HepG2 (cell line): ENCODE results near the gene AHCY. TPM values are rescaled to one million over a fixed set of nuclear protein-coding genes. Genes with fewer than 3 reads are reported as not detected.

Experiments
- BCL6 ChIP-seq: IDR thresholded peaks from 2 replicates; pipeline ENCODE4 v1.6.1; 2016; ENCODE audit warnings: missing genetic modification reagents, missing compliant biosample characterization
- CHD4 ChIP-seq: fragments of 200-600 bp; sonication (generic); IDR thresholded peaks from 2 replicates; pipeline ENCODE4 v1.7.0; 2017; ENCODE audit warnings: mild to moderate bottlenecking, low read length, borderline replicate concordance
- CREM ChIP-seq, 2 experiments: sonication (generic) in 1 of 2; formaldehyde crosslinking in 1 of 2; IDR thresholded peaks; 2 replicates each; pipeline versions ENCODE4 v1.4.0 to v1.6.1; 2016 to 2020; ENCODE audit warnings: antibody characterized with exemption in 1 of 2, mild to moderate bottlenecking in 1 of 2, missing genetic modification reagents in 1 of 2
- FOSL2 ChIP-seq: sonication (generic); formaldehyde crosslinking; IDR thresholded peaks from 2 replicates; pipeline ENCODE4 v1.4.0; 2020; ENCODE audit warnings: missing genetic modification reagents
- FOXK1 ChIP-seq: sonication (generic); formaldehyde crosslinking; IDR thresholded peaks from 2 replicates; pipeline ENCODE4 v1.4.0; 2020; ENCODE audit warnings: low read depth, missing genetic modification reagents, borderline replicate concordance
- GATAD1 ChIP-seq: IDR thresholded peaks from 2 replicates; pipeline ENCODE4 v1.6.1; 2016; ENCODE audit warnings: missing genetic modification reagents, missing compliant biosample characterization
- HOXA3 ChIP-seq: sonication (generic); formaldehyde crosslinking; IDR thresholded peaks from 2 replicates; pipeline ENCODE4 v1.5.0; 2020; ENCODE audit warnings: missing genetic modification reagents
- MYNN ChIP-seq: sonication (generic); formaldehyde crosslinking; IDR thresholded peaks from 2 replicates; pipeline ENCODE4 v1.4.0; 2020; ENCODE audit warnings: mild to moderate bottlenecking, low read depth, missing genetic modification reagents
- SAFB2 ChIP-seq: sonication (generic); formaldehyde crosslinking; IDR thresholded peaks from 2 replicates; pipeline ENCODE4 v1.5.1; 2020; ENCODE audit warnings: missing genetic modification reagents, low read depth, mild to moderate bottlenecking, borderline replicate concordance
- SRSF9 ChIP-seq: fragments of 200-400 bp; formaldehyde crosslinking; IDR thresholded peaks from 2 replicates; pipeline ENCODE4 v1.6.1; 2018; ENCODE audit warnings: borderline replicate concordance, mild to moderate bottlenecking, low read depth, low read length; ENCODE audit not compliant: insufficient read depth, poor library complexity, severe bottlenecking
- TBP ChIP-seq: sonication (generic); formaldehyde crosslinking; IDR thresholded peaks from 2 replicates; pipeline ENCODE4 v1.5.0; 2020; ENCODE audit warnings: missing genetic modification reagents
- TEAD3 ChIP-seq: optimal IDR thresholded peaks from 2 replicates; pipeline ENCODE3; 2016; ENCODE audit warnings: borderline replicate concordance
- ZBTB20 ChIP-seq: sonication (generic); formaldehyde crosslinking; IDR thresholded peaks from 2 replicates; pipeline ENCODE4 v1.8.1; 2023; ENCODE audit warnings: missing genetic modification reagents, low read depth, mild to moderate bottlenecking, borderline replicate concordance
- ZBTB21 ChIP-seq: sonication (generic); formaldehyde crosslinking; IDR thresholded peaks from 2 replicates; pipeline ENCODE4 v1.4.0; 2020; ENCODE audit warnings: missing genetic modification reagents
- ZFP36L1 ChIP-seq: sonication (generic); formaldehyde crosslinking; IDR thresholded peaks from 2 replicates; pipeline ENCODE4 v1.8.0; 2022; ENCODE audit warnings: mild to moderate bottlenecking, missing genetic modification reagents, moderate library complexity
- ZNF235 ChIP-seq: sonication (generic); formaldehyde crosslinking; IDR thresholded peaks from 2 replicates; pipeline ENCODE4 v1.8.1; 2023; ENCODE audit warnings: mild to moderate bottlenecking, missing genetic modification reagents, borderline replicate concordance
- ZNF350 ChIP-seq: sonication (generic); formaldehyde crosslinking; IDR thresholded peaks from 2 replicates; pipeline ENCODE4 v1.4.0; 2020; ENCODE audit warnings: mild to moderate bottlenecking, low read depth, missing genetic modification reagents, borderline replicate concordance
- ZNF530 ChIP-seq: sonication (generic); formaldehyde crosslinking; IDR thresholded peaks from 2 replicates; pipeline ENCODE4 v1.5.0; 2020; ENCODE audit warnings: low read depth, mild to moderate bottlenecking, missing genetic modification reagents
- ZNF569 ChIP-seq: sonication (generic); formaldehyde crosslinking; IDR thresholded peaks from 2 replicates; pipeline ENCODE4 v1.5.0; 2020; ENCODE audit warnings: mild to moderate bottlenecking, missing genetic modification reagents, moderate library complexity, borderline replicate concordance
- ZNF644 ChIP-seq: IDR thresholded peaks from 2 replicates; pipeline ENCODE4 v1.6.1; 2016; ENCODE audit warnings: low read depth
- ZNF75D ChIP-seq: sonication (generic); formaldehyde crosslinking; IDR thresholded peaks from 2 replicates; pipeline ENCODE4 v1.8.1; 2023; ENCODE audit warnings: missing genetic modification reagents, mild to moderate bottlenecking, borderline replicate concordance
- polyA plus RNA-seq, 8 experiments: library from polyadenylated mRNA; depleted of rRNA in 3 of 8; stranded (reverse) in 7 of 8; unstranded in 1 of 8; fragments of >200 nt; fragmentation: Illumina TruSeq in 4 of 8; extraction: Trizol in 4 of 8; gene quantifications; 2 replicates each; pipeline versions ENCODE4 v1.2.1 to v1.2.3, GENCODE V29; 2011 to 2016; ENCODE audit warnings: low read depth in 4 of 8, missing spikeins in 1 of 8, mixed read lengths in 1 of 8; ENCODE audit not compliant: insufficient read depth in 1 of 8
- total RNA-seq, 5 experiments: library from RNA; depleted of rRNA; stranded (reverse); fragments of >200 nt; fragmentation: Illumina TruSeq; extraction: Trizol; gene quantifications; 2 replicates each; pipeline ENCODE4 v1.2.3, GENCODE V29; 2016; ENCODE audit warnings: low read depth in 1 of 5
- TF ChIP-seq, protein P1 (sequence below): sonication (generic); formaldehyde crosslinking; IDR thresholded peaks from 2 replicates; pipeline ENCODE4 v1.5.1; 2020; ENCODE audit warnings: missing genetic modification reagents, mild to moderate bottlenecking, borderline replicate concordance
- TF ChIP-seq, protein P2 (sequence below): sonication (generic); formaldehyde crosslinking; IDR thresholded peaks from 2 replicates; pipeline ENCODE4 v1.8.0; 2022; ENCODE audit warnings: mild to moderate bottlenecking, missing genetic modification reagents, moderate library complexity
- TF ChIP-seq, protein P3 (sequence below): sonication (generic); formaldehyde crosslinking; IDR thresholded peaks from 2 replicates; pipeline ENCODE4 v1.4.0; 2020; ENCODE audit warnings: missing genetic modification reagents
- TF ChIP-seq, protein P4 (sequence below): sonication (generic); formaldehyde crosslinking; IDR thresholded peaks from 2 replicates; pipeline ENCODE4 v1.4.0; 2020; ENCODE audit warnings: missing genetic modification reagents

AHCY gene
- total and polyA plus RNA-seq, 2 of the 13 experiments (the other 11 are each of a cell fraction or from before 2014, with no cell fraction given): 407 to 419 TPM

DNA sequence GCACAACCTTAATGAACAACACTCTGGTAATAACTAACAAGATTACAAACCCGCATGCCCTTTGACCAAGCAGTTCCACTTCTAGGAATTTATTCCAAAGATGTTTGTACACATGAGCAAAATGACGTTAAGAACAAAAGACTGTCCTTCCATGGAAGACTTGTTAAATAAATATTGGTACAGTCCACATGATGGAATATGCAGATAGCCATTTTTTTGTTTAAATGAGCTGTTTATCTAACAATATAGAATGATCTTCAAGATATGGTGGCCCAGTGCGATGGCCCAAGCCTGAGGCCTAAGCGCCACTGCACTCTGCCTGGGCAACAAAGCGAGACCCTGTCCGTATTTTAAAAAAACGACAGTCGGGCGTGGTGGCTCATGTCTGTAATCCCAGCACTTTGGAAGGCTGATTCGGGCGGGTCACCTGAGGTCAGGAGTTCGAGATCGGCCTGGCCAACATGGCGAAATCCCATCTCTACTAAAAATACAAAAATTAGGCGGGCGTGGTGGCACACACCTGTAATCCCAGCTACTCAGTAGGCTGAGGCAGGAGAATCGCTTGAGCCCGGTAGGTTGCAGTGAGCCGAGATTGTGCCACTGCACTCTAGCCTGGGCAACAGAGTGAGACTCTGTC is 7.4 kb upstream of the AHCY start (continued):
- no peak for TF ChIP-seq ZNF75D (CRISPR knock-in tag)
- no peak; the same call in 1 of the 2 replicates for TF ChIP-seq GATAD1
- TF ChIP-seq, protein P1, sequence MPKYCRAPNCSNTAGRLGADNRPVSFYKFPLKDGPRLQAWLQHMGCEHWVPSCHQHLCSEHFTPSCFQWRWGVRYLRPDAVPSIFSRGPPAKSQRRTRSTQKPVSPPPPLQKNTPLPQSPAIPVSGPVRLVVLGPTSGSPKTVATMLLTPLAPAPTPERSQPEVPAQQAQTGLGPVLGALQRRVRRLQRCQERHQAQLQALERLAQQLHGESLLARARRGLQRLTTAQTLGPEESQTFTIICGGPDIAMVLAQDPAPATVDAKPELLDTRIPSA: no peak
- TF ChIP-seq TEAD3: peak; percentile 37
- TF ChIP-seq SAFB2: no peak; the same call in 1 of the 2 replicates
- TF ChIP-seq ZBTB20 (CRISPR knock-in tag): peak; percentile 87; the same call in 1 of the 2 replicates
- peak; percentile 70; the same call in 1 of the 2 replicates for TF ChIP-seq HOXA3 (CRISPR knock-in tag)
- TF ChIP-seq FOSL2: peak; percentile 48
- TF ChIP-seq, protein P2, sequence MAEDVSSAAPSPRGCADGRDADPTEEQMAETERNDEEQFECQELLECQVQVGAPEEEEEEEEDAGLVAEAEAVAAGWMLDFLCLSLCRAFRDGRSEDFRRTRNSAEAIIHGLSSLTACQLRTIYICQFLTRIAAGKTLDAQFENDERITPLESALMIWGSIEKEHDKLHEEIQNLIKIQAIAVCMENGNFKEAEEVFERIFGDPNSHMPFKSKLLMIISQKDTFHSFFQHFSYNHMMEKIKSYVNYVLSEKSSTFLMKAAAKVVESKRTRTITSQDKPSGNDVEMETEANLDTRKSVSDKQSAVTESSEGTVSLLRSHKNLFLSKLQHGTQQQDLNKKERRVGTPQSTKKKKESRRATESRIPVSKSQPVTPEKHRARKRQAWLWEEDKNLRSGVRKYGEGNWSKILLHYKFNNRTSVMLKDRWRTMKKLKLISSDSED (CRISPR knock-in tag): no peak
- no peak for TF ChIP-seq ZNF530 (CRISPR knock-in tag)
- TF ChIP-seq ZNF644 (CRISPR knock-in tag): peak; percentile 85
- TF ChIP-seq FOXK1 (CRISPR knock-in tag): peak; percentile 88; the same call in 1 of the 2 replicates
- TF ChIP-seq ZNF235: no peak
- TF ChIP-seq ZBTB21: peak; percentile 52; the same call in 1 of the 2 replicates
- TF ChIP-seq CREM (IDR thresholded peaks at IDR 0.05): peak; percentile 91
- no peak for TF ChIP-seq CREM (CRISPR knock-in tag; IDR thresholded peaks at IDR 0.05)
- TF ChIP-seq MYNN: 0 out of 2 replicates have a peak, but pooled peaks have one; percentile 74
- TF ChIP-seq ZNF569 (CRISPR knock-in tag): 0 out of 2 replicates have a peak, but pooled peaks have one; percentile 7
- TF ChIP-seq CHD4: peak; percentile 88; the same call in 1 of the 2 replicates
- no peak for TF ChIP-seq SRSF9
- peak; percentile 100 for TF ChIP-seq BCL6
- TF ChIP-seq TBP (CRISPR knock-in tag): 0 out of 2 replicates have a peak, but pooled peaks have one; percentile 28
- TF ChIP-seq, protein P3, sequence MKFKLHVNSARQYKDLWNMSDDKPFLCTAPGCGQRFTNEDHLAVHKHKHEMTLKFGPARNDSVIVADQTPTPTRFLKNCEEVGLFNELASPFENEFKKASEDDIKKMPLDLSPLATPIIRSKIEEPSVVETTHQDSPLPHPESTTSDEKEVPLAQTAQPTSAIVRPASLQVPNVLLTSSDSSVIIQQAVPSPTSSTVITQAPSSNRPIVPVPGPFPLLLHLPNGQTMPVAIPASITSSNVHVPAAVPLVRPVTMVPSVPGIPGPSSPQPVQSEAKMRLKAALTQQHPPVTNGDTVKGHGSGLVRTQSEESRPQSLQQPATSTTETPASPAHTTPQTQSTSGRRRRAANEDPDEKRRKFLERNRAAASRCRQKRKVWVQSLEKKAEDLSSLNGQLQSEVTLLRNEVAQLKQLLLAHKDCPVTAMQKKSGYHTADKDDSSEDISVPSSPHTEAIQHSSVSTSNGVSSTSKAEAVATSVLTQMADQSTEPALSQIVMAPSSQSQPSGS (CRISPR knock-in tag): peak; percentile 80
- TF ChIP-seq ZNF350 (CRISPR knock-in tag): peak; percentile 80
- TF ChIP-seq ZFP36L1 (CRISPR knock-in tag): peak; percentile 58; the same call in 1 of the 2 replicates
- TF ChIP-seq, protein P4, sequence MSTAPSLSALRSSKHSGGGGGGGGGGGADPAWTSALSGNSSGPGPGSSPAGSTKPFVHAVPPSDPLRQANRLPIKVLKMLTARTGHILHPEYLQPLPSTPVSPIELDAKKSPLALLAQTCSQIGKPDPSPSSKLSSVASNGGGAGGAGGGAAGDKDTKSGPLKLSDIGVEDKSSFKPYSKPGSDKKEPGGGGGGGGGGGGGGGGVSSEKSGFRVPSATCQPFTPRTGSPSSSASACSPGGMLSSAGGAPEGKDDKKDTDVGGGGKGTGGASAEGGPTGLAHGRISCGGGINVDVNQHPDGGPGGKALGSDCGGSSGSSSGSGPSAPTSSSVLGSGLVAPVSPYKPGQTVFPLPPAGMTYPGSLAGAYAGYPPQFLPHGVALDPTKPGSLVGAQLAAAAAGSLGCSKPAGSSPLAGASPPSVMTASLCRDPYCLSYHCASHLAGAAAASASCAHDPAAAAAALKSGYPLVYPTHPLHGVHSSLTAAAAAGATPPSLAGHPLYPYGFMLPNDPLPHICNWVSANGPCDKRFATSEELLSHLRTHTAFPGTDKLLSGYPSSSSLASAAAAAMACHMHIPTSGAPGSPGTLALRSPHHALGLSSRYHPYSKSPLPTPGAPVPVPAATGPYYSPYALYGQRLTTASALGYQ: peak; percentile 89; the same call in 1 of the 2 replicates
